SKM-1 treated with dmso at 0.1 percent for 144 hours (cell line): ENCODE results near the gene TUNAR.
"Not testable (repeated sequence)": the region's sequence is repeated elsewhere in the genome, so short reads cannot be mapped to it uniquely, and the experiment has no call there.

Experiments used
- DNase-seq: peaks from one replicate; lab custom pipeline; 2025; ENCODE audit not compliant: unreplicated experiment; lab: John Stamatoyannopoulos, UW

TUNAR gene

GRCh38 chr14:95968048-95968447 is 91.4 kb downstream of the TUNAR start:
- DNase-seq: not testable (repeated sequence)
